Measurements from ENCODE around the gene ARFGAP3.

Gene ARFGAP3

GRCh38 chr22:42770448-42770726 lies 86.7 kb downstream of the ARFGAP3 start:
- no peak for TF ChIP-seq CTCF (conservative IDR thresholded peaks at IDR 0.05)
- TF ChIP-seq ZFX (IDR thresholded peaks at IDR 0.05) = no peak
- no peak overlapping the region for H3K27ac ChIP-seq

DNA sequence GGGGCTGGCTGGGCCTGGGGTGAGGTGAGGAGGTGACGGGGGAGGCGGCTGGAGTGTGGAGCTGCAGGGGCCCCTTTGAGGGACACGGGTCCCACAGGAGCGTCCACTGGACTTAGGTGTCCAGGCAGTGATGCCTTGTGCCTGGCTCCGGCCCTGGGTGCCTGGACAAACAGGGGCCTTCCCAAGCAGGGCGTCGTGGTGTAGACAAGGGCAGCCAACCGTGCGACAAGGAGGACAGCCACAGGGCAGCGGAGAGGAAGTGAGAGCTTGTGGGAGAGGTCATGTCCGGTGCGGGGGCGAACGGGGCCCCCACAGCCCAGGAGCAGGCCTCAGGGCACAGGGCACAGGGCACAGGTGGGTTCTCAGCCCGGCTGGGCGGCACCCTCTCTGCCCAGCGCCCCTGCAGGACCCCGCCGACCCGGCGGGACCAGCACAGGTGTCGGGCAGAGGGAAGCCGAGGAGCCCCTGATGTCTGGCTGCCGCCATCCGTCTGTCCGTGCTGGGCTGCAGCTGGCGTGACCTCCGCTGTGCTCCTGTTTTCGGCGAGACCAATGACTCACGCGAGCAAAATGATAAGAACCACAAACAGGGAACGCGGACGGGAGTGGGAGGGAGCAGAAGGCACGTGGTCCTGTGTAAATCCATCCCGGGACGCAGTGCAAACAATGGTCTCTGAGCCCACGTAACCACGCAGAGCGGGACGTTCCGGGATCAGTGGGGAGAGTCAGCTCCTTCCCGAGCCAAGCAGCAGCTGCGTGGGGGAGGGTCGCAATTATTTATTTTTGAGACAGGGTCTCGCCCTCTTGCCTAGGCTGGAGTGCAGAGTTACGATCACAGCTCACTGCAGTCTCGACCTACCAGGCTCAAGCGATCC lies 87.3 kb downstream of the ARFGAP3 start:
- H3K27ac ChIP-seq = no peak overlapping the region
- TF ChIP-seq CTCF (conservative IDR thresholded peaks at IDR 0.05) = no peak
- TF ChIP-seq ZFX (IDR thresholded peaks at IDR 0.05) = no peak

DNA sequence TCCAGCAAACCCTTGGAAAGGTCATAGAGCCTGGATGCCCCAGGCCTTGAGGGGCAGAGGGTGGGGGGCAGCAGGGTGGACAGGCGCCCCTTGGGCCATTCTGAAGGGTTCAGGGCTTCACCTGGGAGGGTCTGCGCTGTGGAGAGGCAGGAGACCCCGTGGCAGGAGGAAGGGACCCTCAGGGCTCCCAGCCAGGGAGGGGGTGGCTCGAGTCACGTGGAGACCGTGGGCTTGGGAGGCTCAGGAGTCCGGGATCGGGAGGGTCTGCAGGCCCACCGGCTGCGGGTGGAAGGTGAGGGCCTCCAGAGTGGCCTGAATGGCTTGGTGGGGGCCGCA lies 87.9 kb downstream of the ARFGAP3 start:
- H3K27ac ChIP-seq = no peak overlapping the region
- TF ChIP-seq ZFX (IDR thresholded peaks at IDR 0.05) (no peak), CTCF (conservative IDR thresholded peaks at IDR 0.05) (no peak)

- TF ChIP-seq CTCF (conservative IDR thresholded peaks at IDR 0.05) = no peak
- no peak for TF ChIP-seq ZFX (IDR thresholded peaks at IDR 0.05)
- H3K27ac ChIP-seq = no peak overlapping the region
These were observed 88.6 kb downstream of the ARFGAP3 start for GRCh38 chr22:42768385-42769035.

DNA sequence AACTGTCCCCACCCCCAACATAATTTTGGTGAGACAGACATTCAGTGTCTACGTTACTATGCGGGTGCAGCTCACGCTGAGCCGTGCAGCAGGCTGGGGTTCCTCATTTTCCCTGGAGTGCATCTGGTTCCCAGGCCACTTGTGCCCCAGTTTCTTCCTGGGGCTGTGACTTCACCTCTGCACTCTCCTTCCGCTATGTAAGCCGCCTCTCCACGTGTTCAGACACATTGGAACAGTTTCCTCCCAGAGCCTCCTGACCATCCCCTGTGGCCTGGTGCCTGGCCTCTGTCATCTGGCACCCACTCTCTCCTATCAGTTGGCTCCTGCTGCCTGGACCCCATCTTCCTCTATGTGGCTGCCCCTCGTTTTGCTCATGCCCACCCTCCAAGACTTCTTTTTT lies 90.2 kb downstream of the ARFGAP3 start:
- TF ChIP-seq CTCF (conservative IDR thresholded peaks at IDR 0.05) (no peak), ZFX (IDR thresholded peaks at IDR 0.05) (no peak)
- no peak overlapping the region for H3K27ac ChIP-seq

DNA sequence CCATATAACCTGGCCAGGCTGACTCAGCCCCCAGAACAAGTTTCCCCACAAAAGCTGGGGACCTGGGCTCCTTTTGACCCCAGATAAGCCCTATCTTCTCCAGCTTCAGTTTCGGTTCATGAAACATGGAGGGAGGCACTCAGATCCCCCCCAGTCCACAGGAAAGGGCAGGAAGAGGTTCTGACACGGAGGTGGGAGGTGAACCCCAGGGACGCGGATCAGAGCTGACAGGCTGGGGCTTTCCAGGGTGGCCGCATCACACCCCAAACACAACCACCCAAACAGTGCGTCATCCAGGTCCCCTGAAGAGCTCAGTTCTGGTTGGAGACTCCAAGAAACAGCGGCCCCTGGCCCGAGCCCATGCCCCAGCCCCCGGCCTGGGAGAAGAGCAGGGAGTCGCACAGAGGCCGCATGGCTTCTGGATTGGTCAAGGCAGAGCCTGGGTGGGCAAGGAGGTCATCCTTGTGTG lies 92.1 kb downstream of the ARFGAP3 start:
- TF ChIP-seq CTCF (conservative IDR thresholded peaks at IDR 0.05) (no peak), ZFX (IDR thresholded peaks at IDR 0.05) (no peak)
- H3K27ac ChIP-seq = no peak overlapping the region

DNA sequence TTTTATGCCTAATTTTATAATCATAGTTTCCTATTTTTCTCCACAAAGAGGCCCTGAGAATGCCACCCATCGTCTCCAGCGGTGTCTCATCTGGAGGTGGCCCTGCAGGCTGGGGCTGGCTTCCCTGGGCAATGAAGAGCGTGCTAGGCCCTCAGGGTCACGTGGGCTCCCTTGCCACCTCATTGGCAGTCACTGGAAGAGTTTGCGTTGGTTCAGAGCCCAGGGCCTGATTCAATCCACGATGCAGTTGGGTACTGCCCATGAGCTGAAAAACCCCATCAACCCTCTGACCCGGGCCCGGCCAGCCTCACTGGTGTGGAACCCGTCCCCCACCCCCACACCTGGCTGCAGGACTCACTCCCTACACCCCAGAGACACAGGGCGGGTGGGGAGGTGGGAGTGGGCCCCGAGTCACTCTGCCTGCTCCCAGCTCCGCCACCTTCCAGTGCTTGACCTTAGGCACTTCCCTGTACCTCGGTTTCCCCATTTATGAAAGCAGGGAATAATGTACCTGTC lies 93.0 kb downstream of the ARFGAP3 start:
- TF ChIP-seq ZFX (IDR thresholded peaks at IDR 0.05) (no peak), CTCF (conservative IDR thresholded peaks at IDR 0.05) (no peak)
- no peak overlapping the region for H3K27ac ChIP-seq
